HG03196 (cell line): ENCODE results near the gene ANKRD28.
A peak's percentile ranks its signal among the peaks of the same experiment; 100 is the strongest.

Experiments
- ATAC-seq: cut with Tn5 transposase; IDR thresholded peaks from one replicate; pipeline ENCODE4 v1.9.1; 2021; ENCODE audit not compliant: unreplicated experiment

Gene ANKRD28

GRCh38 chr3:15804553-15805095, 6.8 kb upstream of the ANKRD28 start:
- peak; percentile 42 for ATAC-seq

GRCh38 chr3:15803921-15804320, 6.1 kb upstream of the ANKRD28 start:
- ATAC-seq, result no peak

- ATAC-seq, result no peak
Measured at GRCh38 chr3:15801298-15801697, 3.5 kb upstream of the ANKRD28 start.

GRCh38 chr3:15800780-15801179, 3.0 kb upstream of the ANKRD28 start:
- ATAC-seq, result no peak

- ATAC-seq, result no peak
Measured at GRCh38 chr3:15800327-15800726, 2.5 kb upstream of the ANKRD28 start.

GRCh38 chr3:15798533-15799245, 910 bp upstream of the ANKRD28 start:
- no peak for ATAC-seq

GRCh38 chr3:15796771-15797641, 773 bp downstream of the ANKRD28 start:
- ATAC-seq, result no peak

- no peak for ATAC-seq
Measured at GRCh38 chr3:15796331-15796730, 1.4 kb downstream of the ANKRD28 start.

- ATAC-seq, result no peak
Measured at GRCh38 chr3:15795651-15796308, 2.0 kb downstream of the ANKRD28 start.

GRCh38 chr3:15794842-15795650, 2.7 kb downstream of the ANKRD28 start:
- ATAC-seq, result no peak

GRCh38 chr3:15794303-15794771, 3.4 kb downstream of the ANKRD28 start:
- ATAC-seq, result no peak

GRCh38 chr3:15791525-15791924, 6.3 kb downstream of the ANKRD28 start:
- no peak for ATAC-seq

GRCh38 chr3:15787941-15788340, 9.8 kb downstream of the ANKRD28 start:
- no peak for ATAC-seq

- ATAC-seq, result no peak
Measured at GRCh38 chr3:15787526-15787925, 10.3 kb downstream of the ANKRD28 start.

GRCh38 chr3:15783361-15783969, 14.3 kb downstream of the ANKRD28 start:
- no peak for ATAC-seq

GRCh38 chr3:15782429-15782828, 15.3 kb downstream of the ANKRD28 start:
- ATAC-seq, result no peak

GRCh38 chr3:15781637-15782402, 16.0 kb downstream of the ANKRD28 start:
- no peak for ATAC-seq

- ATAC-seq, result no peak
Measured at GRCh38 chr3:15781131-15781530, 16.6 kb downstream of the ANKRD28 start.

GRCh38 chr3:15779111-15779510, 18.7 kb downstream of the ANKRD28 start:
- ATAC-seq, result no peak
